ENCODE results near the gene DOCK8. TPM values are rescaled to one million over a fixed set of nuclear protein-coding genes. Genes with fewer than 3 reads are reported as not detected.

The DOCK8 gene
- total and polyA plus RNA-seq, 2 experiments from 2014 or later: 0.94 to 1.2 TPM

- Histone ChIP-seq H3F3A (replicated peaks; ENCODE audit: low read depth) (no peaks in the 10 kb centered on the region), H3K36me3 (ENCODE audit: insufficient read depth) (no peaks in the 10 kb centered on the region), H3K4me3 (no peak overlapping the region), H3K4me2 (no peak overlapping the region), H4K20me1 (replicated peaks; ENCODE audit: insufficient read depth) (no peaks in the 10 kb centered on the region), H3K9me2 (ENCODE audit: insufficient read depth) (no peaks in the 10 kb centered on the region), H3K27ac (ENCODE audit: low read depth) (no peak overlapping the region), H3K4me1 (ENCODE audit: insufficient read depth) (no peaks in the 10 kb centered on the region), H2AFZ (no peak overlapping the region), H3K27me3 (ENCODE audit: insufficient read depth) (no peaks in the 10 kb centered on the region), H3K79me2 (replicated peaks; ENCODE audit: insufficient read depth) (no peaks in the 10 kb centered on the region)
- no peak for DNase-seq (ENCODE audit: low spot score)
- H3K9me3 Mint-ChIP-seq: no peaks in the 10 kb centered on the region
- ATAC-seq: no peak
- no peak overlapping the region for H3K27ac Mint-ChIP-seq
- TF ChIP-seq POLR2AphosphoS5 (IDR thresholded peaks at IDR 0.05; ENCODE audit: low read depth): no peak
- no peak for TF ChIP-seq ZNF331 (CRISPR knock-in tag; IDR thresholded peaks at IDR 0.05; ENCODE audit: low read depth)
- no peak for TF ChIP-seq STAT1 (IDR thresholded peaks at IDR 0.05; ENCODE audit: unreplicated experiment)
- TF ChIP-seq EZH2phosphoT487 (IDR thresholded peaks at IDR 0.05; ENCODE audit: unreplicated experiment): no peak
- TF ChIP-seq ZNF462 (CRISPR knock-in tag; IDR thresholded peaks at IDR 0.05): no peak
- TF ChIP-seq CTCF (conservative IDR thresholded peaks at IDR 0.05; ENCODE audit: low read depth in 2 of 2): no peak
- no peak for TF ChIP-seq CREB1 (CRISPR knock-in tag; IDR thresholded peaks at IDR 0.05; ENCODE audit: low read depth)
- no peaks in the 10 kb centered on the region for H3K27me3 Mint-ChIP-seq (ENCODE audit: insufficient read depth, low read depth, poor library complexity)
- H3K4me3 Mint-ChIP-seq: no peak overlapping the region
- peaks cover 13% of the 10 kb centered on the region for H3K4me1 Mint-ChIP-seq
- H3K36me3 Mint-ChIP-seq (ENCODE audit: low read depth): no peaks in the 10 kb centered on the region
Observed at GRCh38 chr9:374736-375135, 160.1 kb downstream of the DOCK8 start.

Data from GM23338 (cell line).